NCI-H2081 treated with DMSO at 0.1 percent for 48 hours (cell line): ENCODE results near the gene MCC.

ENCODE experiments used
- DNase-seq: peaks from one replicate; lab custom pipeline; 2025; lab: John Stamatoyannopoulos, UW

The MCC gene

DNA sequence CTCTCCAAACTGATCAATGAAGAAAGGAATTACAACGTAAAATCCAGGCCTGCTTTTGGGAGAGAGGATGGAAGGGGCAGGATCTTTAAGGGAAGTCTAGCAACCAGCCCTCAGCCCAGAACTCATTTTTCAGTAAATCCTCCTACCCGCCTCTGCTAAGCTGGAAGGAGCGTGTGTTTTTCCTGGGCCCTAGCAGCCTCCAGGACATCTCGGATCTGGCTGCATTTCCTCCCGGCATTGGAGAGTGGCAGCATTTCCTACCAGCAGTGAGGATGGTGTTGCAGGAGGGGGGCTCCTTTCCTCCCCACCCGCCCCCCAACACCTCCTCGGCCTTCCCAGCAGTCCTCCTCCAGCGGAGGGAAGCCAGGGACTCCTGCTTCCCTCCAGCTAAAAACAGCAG lies 457.1 kb downstream of the MCC start:
- no peak for DNase-seq

DNA sequence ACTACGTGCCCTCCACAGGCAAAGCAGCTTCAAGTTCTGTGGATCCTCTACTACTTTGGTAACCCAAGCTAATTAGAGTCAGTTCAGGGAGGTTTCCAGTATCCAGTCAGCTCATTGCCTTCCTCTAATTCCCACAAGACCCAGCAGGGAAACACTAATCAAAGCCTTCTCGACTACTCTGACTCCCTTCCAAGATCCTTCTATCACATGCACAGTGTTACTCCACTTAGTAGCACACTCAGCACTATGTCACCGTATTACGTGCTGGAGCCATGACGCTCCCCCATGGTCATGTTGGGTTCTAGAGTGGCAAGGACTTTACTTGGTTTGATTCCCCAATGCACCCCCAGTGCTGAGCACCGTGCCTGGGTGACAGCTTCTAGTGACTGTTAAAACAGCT lies 458.6 kb downstream of the MCC start:
- DNase-seq: no peak

DNA sequence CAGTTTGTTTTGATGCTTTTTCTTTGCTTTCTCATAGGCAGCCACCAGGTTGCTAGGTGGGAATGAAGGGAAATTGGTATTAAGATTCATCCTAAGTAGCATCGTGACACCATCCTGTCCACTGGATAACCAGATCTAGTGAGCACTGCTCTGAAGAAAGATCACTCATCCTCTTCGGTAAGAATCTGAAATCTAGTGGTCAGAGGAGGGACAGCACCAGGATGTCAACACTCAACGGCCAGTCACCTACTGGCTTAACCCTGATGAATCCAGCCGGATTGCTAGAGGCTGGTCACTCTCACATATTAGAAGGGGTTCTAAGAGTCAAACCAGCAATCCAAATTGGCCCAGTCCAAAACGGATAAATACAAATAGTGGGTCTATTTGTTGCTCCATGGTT lies 460.8 kb downstream of the MCC start:
- DNase-seq: no peak

DNA sequence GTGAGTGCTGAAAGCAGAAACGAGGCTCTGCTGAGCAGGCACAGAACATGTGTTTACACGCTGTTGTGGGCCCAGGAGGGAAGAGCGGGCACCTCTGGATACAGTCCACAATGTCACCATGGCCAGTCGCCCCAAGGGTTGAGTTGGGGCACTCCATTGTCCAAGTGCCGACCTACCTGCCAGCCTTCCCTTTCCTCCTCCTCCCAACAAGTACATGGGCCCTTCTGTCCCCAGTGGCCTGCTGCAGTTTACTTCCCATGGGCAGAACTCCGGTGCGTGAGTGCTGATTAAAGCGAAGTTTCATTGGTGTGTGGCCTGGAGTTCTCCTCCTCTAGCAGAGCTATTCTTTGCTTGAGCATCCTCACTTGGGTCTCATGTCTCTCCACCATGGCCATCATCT lies 461.2 kb downstream of the MCC start:
- no peak for DNase-seq

DNA sequence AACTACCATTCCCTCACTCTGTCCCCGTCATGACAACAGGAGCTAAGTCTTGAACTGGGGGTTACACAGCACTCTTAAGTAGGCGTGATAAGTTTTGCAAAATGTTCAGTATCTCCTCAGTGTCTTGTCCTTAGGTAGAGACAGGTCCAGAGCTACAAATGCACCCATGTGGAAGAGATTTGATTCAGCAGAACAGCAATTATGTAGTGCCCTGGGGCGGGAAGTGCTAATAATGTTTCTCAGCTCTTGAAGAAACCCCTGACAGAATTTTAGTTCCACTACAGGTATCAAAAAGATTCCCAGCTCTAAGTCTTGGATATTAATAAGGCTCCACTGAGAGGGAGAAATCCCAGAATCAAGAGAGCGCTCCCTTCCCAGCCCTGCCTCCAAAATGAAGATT lies 462.0 kb downstream of the MCC start:
- no peak for DNase-seq

DNA sequence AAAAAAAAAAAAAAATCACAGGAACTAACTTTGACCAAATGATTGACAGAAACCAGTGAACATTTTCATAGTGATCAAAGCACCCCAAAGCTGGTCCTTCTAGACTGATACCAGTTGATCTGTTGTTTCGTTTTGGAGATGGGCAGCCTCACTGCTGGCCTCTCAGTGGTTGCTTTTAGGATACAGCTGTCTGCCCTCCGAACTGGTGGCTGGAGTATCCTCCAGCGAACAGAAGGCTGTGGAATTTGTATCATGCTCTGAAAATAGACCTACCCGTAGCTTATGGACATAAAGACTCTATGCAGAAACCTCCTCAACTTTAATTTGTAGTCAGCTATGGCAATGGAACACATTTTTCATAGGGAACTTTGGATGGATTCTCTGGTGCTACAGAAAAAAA lies 462.7 kb downstream of the MCC start:
- no peak for DNase-seq

DNA sequence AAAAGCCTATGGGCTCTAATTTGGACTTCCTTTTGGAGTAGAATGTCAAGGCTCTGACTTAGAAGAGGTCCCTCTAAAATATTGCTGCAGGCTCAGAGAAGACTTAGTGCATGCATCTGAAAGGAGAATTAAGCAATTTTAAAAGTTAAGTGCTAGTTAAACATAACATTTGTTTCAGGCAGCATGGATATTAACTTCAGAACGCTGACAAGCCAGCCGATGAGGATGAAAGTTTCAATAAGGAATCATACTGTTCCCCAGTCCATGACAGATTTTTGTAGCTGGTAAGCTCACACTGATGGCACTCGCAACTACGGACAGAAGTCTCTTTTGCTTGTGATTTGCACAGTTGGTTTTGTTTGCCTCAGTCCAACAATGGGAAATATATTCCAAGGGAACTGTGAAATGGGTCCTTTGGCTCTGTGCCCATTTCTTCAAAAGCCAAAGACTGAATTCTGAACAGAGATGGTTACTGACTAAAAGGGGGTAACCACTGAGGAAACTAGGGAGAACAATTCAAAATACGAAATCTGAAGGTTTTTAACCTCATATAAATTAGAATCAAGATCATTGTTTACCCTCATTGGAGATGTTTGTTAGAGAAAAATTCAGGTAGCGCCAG lies 464.1 kb downstream of the MCC start:
- no peak for DNase-seq

DNA sequence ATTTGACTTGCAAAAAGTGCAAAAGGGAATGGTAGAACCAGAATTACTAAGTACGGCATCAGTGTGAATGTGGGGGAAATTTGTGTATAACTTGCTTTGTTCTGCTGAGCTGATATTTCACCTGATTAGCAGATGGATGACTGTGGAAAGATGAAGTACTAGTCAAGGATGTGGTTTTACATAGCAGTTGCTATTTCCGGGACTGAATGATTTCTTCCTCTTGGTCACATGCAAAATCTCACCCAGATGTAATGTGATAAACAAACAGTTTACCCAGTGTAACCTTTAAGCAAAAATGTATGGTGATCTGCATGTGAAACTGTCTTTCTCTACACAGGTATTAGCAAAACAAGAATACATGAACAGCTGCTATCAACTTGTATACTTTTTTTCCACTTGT lies 465.6 kb downstream of the MCC start:
- DNase-seq: no peak

DNA sequence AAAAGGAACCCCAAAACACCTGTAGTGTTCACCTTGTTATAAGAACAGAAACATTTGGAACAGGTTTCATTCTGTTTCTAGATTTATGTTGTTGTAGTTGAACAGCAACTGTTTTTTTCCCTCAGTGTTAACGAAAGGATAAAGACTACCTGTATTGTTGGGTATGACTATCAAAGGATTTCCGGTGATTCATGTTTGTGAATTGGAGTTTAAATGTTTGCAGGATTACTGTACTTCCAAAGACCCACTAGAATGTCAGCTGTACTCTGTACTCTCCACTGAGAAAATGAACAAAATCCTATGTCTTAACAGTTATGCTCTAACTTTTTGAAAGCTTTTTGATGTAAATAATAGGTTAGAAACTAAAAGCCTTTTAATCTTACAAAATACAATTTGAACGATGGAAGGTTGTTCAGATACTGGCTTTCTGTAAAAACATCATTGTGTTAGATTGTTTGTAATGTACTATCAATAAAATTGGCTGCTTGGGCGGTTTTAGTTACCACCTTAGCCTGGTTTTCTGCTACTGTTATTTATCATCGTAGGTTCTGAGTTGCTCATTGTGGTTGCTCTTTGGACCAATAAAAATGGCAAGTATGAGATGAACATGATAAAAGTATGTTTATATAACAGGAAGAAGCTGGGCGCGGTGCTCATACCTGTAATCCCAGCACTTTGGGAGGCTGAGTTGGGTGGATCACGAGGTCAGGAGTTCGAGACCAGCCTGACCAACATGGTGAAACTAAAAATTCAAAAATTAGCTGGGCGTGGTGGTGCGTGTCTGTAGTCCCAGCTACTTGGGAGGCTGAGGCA lies 467.6 kb downstream of the MCC start:
- DNase-seq: no peak

DNA sequence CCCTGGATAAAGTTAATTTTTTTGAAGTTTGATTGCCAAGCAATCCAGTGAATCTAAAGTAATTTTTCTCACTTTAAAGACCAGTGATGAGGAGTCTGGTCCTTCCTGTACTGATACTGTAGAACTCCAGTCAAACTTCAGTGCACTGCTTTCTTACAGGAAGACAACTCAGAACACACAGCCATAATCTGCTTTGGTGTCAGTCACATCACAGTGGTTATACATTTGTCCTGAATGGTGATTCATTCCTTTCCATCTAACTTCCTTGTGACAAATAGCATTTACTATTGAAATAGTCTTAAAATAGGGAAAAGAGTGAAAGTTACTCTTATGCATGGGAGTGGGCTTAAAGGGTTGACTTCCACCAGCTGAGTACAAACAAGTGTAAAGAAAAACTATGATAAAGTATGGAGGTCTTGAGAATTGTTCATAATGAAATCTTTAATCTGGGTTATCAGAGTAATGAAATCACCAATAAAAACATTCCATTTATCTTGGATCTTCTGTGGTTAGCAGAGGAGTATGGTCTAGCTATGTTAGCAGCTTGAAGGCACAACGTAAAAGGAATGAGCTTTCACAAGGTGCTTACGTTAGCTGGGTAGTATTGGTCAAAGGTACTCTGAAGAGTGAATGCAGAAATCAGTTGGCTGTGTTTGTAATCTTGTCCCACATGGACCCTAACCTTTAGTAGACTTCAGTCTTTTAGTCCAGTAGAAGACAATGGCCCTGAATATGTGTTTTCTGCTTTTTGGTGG lies 470.2 kb downstream of the MCC start:
- no peak for DNase-seq

DNA sequence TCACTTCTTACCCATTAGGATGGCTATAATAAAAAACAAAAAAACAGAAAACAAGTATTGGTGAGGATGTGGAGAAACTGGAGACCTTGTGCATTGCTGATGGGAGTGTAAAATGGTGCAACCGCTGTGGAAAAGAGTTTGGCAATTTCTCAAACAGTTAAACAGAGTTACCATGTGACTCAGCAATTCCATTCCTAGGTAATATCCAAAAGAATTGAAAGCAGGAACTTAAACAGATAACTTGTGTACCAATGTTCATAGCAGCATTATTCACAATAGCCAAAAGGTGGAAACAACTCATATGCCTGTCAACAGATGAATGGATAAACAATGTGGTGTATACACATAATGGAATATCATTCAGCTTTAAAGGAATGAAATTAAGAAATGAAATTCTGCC lies 482.8 kb downstream of the MCC start:
- DNase-seq: no peak

DNA sequence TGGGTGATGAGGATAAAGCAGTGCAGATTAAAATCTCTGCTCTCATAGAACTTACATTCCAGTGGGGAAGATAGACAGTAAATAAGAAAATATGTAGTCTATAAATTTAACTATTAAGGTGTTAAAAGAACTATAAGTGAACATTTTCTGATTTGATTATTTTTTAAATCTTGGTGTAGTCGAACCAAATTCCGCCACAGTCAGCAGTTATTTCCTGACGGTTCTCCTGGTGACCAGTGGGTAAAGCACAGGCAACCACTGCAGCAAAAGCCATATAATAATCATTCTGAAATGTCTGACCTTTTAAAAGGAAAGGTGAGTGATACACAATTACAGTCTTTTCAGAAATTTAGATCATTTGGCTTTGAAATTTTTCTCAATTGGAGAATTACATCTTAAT lies 484.5 kb downstream of the MCC start:
- no peak for DNase-seq

DNA sequence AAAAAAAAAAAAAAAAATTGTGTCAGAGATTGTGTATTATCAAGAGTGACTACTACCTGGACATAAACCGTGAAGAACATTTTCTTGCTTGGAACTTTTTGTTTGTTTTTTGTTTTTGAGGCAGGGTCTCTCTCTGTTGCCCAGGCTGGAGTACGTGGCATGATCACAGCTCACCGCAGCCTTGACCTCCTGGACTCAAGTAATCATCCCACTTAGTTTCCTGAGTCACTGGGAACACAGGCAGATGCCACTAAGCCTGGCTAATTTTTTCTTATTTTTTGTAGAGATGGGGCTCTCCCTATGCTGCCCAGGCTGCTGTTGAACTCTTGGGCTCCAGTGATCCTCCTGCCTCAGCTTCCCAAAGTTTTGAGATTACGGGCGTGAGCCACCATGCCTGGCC lies 485.8 kb downstream of the MCC start:
- DNase-seq: no peak

DNA sequence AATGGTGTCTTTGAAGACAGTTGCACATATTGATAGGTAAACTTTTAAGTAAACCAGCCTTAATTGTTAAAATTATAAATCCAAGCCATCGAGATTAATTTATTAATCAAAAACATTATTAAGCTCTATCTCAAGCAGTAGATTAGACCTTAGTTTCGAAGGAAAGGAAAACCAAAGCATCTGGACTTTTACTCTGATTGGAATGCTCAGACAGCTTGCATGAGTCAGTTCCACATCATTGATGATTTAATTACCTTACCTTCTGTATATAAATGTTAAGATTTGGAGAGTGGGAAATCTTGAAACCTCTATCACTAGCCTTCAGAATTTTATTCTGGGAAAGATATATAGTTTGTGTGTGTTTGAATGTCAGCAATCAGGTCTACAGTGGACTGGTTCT lies 487.8 kb downstream of the MCC start:
- DNase-seq: no peak

DNA sequence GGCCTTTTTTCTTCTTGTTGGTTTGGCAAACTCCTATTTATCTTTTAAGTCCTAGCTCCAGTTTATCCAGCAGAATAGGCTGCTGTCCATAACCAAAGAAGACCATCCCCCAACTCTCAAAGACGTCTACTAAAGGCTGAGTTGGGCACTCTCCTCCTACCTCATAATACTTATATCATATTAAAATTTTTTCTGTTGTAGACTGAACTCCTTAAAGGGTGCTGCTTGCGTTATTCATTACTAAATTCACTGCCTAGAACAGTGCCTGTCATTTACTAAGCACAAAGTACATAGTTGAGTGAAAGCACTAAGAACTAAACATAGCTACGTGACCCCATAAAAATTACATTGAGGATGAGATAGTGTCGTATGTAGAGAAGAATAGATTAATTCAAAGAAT lies 490.0 kb downstream of the MCC start:
- DNase-seq: no peak

DNA sequence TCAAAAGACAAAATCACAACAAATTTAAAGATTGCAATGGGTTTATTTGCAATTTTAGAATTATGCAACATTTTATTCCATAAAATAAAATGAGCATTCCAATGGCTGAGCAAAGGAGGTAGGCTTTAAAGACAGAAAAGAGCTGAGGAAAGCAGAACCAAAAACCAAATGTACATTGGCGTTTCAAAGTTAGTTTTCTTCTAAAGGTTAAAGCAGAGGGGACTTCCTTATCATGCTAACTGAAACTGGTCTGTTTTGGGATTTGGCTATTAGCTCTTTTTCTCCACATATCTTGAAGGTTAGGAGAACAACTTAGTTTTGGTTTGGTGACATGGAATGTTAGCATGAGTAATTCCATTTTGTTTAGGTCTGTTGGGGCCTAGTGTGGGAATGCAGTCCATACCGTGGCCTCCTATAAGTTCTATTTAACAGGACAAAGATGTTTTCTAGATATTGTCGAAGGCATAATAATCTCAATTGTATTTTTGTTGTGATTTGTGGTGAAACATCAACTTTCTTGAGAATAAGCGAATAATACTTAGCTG lies 491.4 kb downstream of the MCC start:
- DNase-seq: no peak

DNA sequence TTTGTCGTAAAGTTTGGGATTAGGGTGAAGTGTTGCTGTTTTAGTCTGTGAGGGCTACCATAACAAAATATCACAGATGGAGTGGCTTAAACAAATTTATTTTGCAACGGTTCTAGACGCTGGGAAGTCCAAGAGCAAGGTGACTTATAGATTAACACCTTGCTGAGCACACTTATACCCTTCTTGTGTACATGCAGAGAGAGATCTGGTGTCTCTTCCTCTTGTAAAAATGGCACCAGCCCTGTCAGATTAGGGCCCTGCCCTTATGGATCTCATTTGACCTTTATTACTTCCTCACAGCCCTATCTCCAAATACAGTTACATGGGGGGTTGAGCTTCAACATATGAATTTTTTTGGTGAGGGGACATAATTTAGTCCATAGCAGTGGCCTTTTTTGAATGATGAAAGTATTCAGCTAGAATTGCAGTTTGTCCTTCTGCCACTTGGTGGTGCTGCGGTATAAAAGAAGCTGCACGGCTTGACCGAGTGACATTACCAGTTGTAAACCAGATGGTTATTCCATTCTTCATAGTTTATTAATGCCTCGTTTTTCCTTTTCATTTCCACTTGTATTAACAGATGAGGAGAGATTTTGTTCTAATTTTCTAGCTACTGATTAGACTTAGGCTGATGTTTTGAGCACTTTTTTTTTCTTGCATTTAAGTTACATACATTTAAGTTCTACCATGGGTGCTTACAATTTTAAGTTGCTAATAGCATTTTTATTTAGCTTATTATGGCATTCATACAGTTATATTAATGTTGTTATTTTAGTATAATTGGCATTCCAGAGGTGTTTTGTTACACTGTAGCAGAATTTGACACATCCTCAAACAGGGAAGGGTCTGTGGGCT lies 492.3 kb downstream of the MCC start:
- DNase-seq: peak; percentile 7

DNA sequence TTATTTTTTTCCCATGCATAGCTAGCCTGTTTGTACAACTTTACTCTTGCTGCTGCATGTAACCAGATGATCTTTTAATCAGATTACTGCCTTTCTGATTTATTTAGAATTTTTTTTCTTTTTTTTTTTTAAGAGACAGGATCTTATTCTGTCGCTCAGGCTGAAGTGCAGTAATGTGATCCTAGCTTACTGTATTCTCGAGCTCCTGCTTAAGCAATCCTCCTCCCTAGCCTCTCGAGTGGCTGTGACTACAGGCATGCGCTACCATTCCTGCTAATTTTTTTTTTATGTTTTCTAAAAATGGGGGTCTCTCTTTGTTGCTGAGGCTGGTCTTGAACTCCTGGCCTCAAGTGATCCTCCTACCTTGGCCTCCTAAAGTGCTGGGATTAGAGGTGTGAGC lies 502.0 kb downstream of the MCC start:
- no peak for DNase-seq

DNA sequence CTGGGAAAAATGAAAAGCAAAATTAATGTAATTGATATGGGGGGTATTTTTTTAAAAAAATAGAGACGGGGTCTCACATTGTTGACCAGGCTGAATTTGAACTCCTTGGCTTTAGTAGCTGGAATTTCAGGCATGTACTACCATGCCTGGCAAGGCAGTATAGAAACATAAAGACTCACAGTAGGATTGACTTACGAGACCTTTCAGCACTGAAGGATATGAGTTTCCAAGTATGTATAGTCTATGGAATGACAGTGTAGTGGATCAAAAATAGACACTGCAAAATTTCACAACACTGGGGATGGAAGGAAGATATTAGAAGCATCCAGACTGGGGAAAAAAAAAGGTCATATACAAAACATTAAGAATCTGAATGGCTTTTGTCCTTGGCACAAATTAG lies 504.9 kb downstream of the MCC start:
- DNase-seq: no peak

DNA sequence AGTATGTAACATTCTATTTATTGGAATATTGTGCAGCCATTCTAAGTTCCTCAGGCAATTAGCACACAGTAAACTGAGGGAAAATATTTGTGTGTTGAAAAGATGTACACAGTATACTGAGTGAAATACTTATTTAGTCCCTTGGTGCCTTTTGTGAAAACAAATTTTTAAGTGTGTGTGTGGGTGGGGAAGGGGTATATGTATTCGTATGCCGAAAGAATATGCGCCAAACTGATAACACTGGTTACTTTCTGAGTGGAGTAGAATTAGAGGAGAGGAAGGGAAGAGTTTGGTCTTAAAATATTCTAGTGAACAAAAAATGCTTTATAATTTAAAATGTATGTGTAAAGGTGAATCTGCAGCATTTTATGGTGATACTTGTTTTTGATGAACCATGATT lies 508.5 kb downstream of the MCC start:
- no peak for DNase-seq

DNA sequence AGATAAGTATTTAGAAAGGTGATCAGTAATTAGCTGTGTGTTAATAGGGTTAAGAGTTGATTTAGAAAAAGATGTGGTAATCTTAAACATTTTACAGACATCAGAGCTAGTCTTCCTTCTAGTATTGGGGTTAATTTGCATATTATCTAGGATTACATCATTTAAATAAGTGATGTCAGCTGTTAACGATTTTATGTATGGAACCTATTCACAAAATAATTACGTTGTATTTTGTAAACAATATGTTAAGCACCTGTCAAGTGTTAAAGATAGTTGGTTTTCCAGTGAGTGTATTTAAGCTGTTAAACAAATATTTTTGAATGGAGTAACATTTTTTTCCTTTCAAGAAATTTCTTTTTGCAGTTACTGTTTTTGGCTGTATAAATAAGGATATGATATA lies 509.4 kb downstream of the MCC start:
- no peak for DNase-seq

DNA sequence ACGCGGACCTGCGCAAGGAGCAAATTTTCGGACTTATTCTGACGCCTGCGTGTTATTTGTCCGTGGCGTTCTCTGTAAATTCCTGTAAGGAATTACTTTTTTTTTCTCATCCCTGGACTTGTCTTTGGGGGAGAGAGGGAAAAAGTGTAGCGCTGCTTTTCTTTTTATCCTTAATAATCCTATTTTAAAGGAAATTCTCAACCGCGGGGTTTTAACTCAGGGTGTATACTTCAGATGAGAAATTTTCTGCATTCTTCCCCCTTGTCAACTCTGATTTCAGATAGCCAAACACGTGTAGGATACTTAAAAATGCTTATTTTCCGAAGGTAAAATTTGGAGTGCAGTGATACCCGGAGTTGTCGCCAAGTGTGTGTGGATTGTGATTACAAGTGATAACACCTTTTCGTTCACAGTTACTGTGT lies 510.8 kb downstream of the MCC start:
- no peak for DNase-seq
